Glomerular endothelial cell (primary cell): ENCODE data around the gene OGN. TPM values are rescaled to one million over a fixed set of nuclear protein-coding genes. Genes with fewer than 3 reads are reported as not detected.

Experiments
- DNase-seq: peaks from one replicate; pipeline ENCODE4 v3.0.0-alpha.2; 2011; ENCODE audit warnings: low read depth, low spot score; ENCODE audit errors: extremely low read depth
- total RNA-seq: library from RNA; depleted of rRNA; stranded (reverse); fragments of >200 nt; gene quantifications from 2 replicates; pipeline ENCODE4 v1.2.3, GENCODE V29; 2015

OGN gene
- total RNA-seq, 1 donor from 2014 or later, result not detected

DNA sequence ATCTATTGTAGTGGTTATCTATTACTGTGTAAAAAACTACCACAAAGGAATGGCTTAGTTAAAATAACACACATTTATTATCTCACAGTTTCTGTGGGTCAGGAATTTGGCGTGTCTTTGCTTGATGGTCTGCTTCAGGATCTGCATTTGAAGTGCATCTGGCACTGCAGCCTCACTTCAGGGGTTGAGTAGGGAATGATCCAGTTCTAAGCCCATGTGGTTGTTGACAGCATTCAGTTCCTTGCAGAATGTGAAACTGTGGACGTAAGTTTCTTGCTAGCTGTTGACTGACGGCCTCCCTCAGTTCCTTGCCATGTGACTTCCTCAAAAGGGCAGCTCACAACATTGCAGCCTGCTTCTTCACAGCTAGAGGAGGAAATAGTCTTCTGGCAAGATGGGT, 2.1 kb upstream of the OGN start:
- no peak for DNase-seq

DNA sequence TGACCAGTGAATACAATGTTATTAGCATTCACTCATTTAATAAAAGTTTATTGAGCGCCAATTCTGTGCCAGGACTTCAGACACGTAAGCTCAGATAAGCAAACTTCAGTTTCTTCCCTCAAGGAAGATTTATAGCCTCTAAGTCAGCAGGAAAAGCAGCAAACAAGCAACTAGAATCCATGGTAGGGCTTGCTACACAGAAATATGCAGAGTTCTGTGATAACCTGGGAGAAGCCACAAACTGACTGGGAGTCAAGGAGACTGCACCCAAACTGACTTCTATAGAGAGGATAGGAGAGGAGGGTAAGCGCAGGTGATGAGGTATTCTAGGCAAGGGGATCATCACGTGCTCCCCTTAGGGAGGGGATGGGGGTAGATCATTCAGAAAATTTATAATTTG, 1.4 kb upstream of the OGN start:
- DNase-seq, result no peak

DNA sequence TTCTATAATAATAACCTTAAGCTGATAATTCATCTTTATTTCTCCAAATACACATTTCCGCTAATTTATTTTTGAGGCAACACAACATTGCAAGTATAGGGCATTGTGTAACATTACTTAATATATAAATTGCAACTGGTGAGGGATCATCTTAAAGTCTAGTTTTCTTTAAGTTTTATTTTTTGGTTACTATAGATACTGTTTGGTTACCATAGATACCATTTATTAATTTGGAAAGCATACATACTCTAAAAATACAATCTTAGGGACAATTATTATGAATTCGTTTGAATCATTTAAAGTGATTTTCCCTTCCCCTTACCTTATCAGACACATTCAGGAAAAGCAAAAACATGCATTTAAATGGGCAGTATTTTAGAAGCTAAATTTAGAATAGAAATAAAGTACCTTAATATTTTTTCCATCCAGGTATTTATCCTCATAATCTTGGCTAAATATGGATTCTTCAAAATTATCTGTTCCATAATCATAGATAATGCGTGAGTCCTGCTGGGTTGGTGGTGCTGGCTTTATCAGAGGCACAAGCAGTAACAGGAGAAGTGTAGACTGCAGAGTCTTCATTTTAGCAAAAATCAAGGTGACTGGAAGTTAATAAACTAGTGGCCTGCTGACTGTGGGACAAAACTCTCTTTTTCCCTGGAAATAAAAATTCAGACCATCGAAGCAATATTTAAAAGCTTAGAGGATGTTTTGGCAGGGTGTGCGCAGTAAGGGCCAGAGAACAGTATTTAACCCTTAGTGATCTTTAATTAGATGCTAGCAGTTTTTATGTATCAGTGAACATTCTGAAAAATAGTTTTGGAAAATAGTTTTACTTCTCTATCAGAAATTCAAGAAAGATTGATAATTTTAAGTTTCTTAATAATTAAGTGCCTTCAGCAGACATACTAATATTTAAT, 1.3 kb downstream of the OGN start:
- DNase-seq, result no peak

DNA sequence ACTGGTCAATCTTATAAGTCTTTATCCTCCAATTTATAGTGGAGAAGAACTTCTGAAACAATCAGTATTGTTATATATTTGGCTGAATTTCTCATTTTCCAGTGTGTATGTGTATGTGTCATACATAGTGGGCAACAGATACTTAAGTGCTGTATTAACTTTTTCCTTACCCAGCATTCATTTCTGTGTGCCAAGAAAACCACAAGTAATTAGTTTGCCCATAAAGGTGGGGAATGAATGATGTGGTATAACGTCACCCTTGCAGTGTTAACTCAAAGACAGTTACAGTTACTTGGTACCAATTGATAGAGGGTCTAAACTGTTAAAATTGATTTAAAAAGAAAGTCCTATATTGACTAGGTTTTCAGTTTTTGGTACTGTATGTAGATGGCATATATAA, 2.0 kb downstream of the OGN start:
- DNase-seq, result no peak

DNA sequence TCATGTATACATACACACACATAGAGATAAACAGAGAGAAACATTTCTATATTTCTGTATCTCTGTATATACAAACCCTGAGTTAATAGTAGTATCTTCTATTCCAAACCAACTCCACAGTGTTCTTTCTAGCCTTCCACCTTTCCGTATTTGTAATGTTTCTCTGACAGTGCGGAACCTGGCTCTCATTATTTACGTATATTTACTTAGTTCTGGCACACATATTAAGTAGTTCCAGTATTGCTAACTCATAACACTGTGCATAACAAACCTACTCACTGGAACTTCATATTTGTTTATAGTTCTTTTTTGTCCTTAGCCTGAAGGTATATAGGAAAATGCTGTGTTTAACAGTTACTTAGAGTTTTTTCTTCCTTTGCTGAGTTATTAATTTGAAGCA, 6.5 kb downstream of the OGN start:
- DNase-seq, result no peak

DNA sequence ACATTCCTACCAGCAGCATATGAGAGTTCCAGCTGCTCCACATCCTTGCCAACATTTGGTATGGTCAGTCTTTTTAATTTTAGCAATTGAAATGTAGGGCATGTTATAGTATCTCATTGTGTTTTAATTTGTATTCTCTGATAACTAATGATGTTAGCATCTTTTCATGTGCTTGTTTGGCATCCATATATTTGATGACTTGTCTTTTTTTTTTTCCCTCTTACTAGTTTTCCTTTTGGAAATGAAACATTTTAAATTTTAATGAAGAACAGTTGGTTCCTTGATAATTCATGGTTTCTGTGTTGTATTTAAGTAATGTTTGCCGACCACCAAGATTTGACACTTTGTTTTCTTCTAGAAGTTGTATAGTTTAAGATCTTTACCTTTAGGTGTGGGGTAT, 8.8 kb downstream of the OGN start:
- no peak for DNase-seq

DNA sequence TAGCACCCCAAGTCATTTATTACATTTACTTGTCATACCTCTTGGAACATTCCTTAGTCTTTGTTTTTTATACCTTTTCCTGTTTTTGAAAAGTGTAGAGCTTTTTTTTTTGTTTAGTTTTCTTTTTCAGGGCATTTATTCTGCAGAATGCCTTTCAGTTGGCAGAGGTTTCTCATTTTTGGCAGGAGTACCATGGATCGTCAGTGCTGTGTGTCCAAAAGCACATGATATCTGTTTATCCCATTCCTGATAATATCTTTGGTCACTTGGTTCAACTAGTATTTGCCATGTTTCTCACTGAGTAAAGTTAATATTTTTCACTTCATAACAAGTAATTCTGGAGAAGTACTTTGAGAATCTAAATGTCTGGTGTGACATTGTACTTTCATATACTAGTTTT, 10.7 kb downstream of the OGN start:
- no peak for DNase-seq

DNA sequence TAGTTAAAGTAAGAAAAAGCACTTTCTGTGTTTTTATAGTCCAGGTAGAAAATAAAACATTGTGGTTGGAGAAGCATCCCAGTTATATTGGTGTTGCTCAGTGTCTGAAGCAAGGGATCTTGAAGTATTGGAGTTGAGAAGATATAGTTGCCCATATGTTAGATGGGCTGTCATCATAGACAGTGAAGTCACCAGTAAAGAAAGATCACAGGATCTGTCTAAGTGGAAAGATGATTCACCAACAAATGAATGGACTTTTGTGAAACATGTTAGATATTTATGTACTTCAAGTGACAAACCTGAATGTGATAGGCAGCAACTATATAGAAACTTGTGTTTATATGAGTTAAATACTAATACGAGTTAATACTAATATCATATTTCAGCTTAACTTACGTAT, 11.7 kb downstream of the OGN start:
- no peak for DNase-seq

DNA sequence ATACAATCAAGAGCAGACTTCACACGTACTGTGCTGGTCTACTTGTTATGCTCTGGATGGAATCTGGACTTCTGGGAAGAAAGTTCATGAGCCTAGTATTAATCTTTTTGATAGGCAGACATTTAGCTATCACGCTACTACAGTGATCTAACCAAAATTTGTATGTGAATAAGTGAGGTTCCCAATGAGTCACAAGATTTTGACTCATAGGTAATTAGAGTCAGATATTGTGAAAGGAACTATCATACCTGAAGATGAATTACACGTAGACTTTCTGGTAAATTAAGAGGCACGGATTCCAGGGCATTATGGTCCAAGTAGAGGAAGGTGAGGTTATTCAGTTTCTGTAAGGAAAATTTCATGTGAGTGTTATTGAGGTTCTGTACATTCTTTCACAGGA, 18.4 kb downstream of the OGN start:
- DNase-seq, result no peak

DNA sequence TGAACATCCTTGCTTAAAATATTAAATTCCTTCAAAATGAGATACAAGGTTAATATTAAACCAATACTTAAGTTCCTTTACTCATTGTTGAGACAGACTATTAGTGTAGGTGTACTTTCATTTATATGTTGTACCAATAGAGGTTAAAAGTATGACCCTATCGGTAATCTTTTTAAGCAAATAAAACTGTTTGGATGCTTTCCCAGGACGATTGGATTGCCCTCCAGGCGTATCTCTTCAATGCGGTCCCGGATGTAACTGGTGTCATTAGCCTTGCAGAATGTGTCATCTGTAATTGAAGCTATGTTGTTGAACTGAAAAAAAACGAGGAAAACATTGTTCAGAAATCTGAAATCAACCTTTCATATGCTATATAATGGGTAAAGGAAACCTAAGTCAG, 18.9 kb downstream of the OGN start:
- no peak for DNase-seq

DNA sequence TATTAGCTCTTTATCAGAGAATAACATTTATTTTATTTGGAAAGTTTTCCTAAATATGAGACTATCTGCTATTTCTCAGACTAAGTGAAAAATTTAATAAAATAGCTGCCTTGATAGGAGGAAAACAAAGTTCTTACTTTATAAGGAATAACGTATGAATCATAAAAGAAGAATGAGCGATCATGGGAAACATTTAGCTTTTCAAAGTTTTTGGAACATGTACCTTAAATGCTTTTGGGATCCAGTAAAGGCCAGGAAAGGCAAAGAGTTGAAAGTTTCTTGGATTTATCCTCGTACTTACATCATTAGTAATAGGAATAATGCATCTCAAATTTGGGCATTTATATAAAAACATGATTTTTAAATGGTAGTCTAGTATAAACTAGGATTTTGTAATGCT, 19.4 kb downstream of the OGN start:
- no peak for DNase-seq

DNA sequence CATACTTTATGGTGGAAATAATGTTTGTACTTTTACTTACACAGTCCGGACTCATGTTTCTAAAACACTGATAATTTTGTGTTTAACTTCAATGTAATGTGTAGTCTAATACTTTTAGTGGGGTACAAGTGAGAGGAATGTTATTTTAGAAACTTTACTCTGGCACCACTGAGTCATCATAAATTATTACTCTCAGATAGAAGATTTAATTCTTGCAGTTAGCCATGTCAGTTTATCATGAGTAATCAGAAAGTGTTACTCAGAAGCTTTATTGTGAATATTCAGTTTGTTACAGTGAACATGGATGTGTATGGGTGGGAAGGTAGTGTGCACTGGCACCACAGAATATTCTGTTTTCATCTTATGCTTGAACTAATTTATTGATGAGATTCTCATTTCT, 20.0 kb downstream of the OGN start:
- no peak for DNase-seq

DNA sequence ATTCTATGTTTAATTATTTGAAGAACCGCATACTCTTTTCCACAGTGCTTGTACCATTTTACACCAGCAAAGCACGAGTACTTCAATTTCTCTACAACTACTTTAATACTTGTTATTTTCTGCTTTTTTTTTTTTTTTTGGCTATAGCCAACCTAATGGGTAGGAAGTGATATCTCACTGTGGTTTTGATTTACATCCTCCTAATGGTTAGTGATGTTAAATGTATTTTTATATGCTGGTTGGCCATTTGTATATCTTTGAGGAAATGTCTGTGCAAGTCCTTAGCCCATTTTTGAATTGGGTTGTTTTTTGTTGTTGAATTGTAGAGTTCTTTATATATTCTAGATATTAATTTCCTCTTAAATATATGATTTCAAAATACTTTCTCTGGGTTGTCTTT, 22.6 kb downstream of the OGN start:
- DNase-seq, result no peak

DNA sequence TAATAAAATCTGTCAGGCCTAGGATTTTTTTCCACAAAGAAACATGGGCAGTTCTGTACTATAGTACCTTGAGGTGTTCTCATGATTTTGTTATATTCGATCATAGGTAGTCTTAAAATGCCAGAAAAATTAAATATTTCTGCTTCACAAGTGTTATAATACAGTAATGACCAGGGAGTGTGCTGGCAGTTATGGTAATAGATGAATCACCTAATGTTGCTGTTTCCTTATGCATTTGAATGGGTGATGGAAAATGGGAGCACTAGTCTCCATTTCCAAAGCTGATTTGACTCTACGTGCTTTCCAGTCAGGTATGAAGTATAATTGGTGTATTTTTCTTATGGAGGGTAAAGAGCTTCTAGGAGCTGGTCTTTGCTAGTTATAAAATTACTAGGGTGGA, 23.8 kb downstream of the OGN start:
- no peak for DNase-seq

DNA sequence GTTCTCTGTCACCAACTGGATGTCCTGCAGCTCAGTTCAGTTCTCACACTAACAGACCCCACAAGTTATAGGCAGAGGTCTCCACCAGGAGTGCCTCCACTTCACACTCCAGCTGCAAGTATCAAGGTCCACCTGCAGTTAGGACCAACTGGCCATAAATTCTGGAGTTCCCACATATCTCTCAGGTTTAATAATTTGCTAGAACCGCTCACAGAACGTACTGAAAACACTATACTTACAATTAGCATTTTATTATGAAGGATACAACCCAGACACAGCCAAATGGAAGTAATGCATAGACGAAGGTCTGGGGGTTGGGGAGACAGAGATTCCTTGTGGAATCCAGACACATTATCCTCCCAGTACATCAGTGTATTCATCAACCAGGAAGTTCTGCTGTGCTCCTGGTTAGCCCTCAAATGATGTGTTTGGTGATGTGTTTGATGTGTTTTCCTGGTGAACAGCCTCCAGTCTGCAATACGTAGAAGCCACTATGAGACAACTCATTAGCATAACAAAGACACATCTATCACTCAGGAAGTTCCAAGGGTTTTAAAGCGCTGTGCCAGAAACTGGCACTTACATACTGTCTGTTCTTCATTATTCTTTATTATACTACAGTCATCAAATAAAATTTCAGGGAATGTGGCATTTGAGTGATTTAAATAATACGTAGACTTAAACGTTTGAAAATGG, 25.4 kb downstream of the OGN start:
- no peak for DNase-seq

DNA sequence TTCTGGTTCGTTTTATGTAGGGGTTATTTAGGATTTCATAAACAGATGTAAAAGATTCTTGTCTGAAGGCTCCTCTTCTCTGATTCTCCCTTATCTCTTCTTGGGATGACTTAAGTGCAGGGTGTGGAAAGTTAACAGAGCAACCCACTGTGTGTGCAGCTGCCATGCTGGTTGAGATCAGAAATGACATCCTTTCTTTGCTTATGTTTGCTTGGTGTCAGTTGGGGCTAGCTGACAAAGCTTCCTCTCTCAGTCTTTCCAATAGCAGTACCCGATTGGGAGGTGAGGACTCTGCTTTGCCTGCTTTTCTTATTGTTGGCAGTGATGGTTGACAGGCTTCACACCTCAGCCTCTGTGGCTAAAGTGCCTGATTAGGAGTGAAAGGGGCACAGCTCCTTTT, 26.5 kb downstream of the OGN start:
- DNase-seq, result no peak

DNA sequence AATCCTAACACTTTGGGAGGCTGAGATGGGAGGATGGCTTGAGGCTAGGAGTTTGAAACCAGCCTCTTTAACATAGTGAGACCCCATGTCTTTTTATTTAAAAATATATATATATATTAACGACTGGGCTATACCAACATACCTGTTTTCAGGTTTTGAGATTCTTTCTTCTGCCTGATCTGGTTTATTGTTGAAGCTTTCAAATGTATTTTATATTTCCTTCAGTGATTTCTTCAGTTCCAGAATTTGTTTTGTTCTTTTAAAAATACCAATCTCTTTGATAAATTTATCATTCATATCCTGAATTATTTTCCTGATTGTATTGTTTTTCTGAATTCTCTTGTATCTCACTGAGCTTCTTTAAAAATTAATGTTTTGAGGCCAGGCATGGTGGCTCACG, 31.2 kb downstream of the OGN start:
- DNase-seq, result no peak

DNA sequence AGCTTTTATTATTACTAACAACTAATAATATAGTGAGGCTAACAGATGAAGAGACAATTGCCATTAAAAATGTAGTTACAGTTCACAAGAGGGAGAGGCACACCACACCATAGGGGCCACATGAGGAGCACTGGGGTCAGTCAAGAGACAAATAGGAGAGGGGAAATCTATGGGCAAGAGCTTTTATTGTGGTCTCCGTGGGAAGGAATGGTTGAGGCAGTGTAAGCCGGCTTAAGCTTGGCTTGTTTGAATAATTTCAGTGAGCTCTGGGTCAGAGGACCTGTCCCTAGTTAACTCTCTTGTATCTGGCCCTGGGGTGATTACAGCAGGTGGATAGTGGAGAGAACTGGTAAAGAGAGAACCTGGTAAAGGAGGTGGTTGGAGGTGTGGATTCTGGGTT, 35.3 kb downstream of the OGN start:
- DNase-seq, result no peak

DNA sequence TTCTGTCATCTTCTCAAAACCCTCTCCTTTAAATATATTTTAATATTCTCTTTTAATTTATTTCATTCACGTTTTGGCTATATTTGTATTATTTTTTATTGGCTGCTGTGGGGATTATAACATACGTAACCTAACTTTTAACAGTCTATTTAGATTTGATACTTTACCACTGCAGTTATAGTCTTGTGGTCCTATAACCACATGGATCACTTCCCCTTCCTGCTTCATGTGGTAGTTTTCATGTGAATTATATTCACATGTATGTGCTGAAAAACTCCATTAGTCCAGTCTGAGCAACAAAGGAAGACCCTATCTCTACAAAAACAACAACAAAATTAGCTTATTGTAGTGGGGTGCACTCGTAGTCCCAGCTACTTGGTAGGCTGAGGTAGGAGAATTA, 44.3 kb downstream of the OGN start:
- DNase-seq, result no peak

DNA sequence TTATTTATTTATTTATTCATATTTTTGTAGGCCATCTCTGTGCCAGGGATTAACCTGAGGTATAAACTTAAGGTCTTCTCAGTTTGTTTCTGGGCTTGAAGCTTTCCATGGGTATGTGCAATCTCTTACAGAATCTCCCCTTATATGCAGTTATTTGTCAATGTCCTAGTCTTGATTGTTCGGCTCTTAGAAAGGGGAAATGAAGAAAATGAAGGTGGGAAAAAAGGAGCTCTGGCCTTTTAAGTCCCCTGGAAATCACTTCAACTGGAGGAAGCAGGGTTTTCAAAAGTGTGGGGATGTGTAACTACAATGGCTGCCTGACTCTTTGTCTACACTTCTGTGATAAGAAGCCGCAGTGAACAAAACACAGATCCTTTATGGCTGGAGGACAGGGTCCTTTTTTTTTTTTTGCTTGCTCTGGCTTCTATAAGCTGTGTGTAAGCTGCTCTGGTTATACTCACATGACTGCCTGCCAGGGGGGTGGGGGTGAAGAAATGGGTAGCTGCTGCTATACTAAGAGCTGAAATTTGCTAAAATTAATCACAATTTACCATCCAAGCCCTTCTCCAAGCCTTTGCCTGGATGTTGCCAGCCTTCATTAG, 44.9 kb downstream of the OGN start:
- no peak for DNase-seq

DNA sequence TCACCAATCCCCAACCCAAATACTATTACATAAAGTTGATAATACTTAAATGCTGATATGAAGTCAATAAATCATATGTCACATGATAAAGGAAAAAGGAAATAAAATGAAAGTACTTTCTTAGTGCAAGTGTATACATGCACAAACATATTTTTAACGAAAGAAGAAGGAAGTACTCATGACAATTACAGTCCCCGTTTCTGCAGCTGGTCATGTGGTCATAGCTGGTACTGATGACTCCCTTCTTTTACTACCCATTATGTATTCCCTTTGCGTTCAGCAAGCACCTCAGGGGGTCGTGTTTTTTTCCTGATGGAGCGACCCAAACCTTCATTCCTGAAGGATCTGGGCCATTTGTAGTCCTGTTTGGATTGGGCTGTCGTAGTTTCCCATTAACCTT, 51.3 kb downstream of the OGN start:
- no peak for DNase-seq

DNA sequence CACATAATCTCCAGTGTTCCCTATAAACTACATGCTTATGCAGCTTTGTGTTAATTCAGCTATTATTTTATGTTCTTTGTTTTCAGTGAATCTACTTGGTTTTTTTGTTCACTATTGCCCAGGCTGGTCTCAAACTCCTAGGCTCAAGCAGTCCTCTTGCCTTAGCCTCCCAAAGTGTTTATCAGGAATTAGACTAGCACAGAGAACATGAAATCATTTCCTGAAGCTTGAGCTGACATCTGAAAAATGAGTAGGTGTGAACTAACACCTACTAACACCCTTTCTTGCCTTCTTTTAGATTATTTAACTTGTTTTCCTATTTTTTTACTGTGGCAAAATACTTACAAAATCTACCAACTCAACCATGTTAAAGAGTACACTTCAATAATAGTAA, 53.6 kb downstream of the OGN start:
- no peak for DNase-seq
